ENCODE data around the gene AMZ2. TPM values are rescaled to one million over a fixed set of nuclear protein-coding genes. Genes with fewer than 3 reads are reported as not detected.

AMZ2 gene
- polyA plus RNA-seq, 3 donors, result 34.0 to 67.6 (median 67.2) TPM

- intact Hi-C loops (cut with micrococcal nuclease), result no loop called here
- peaks cover 17% of the 10 kb centered on the region for H4K20me1 ChIP-seq (ENCODE audit: insufficient read depth, low read length)
- peak overlapping the region; percentile 96 to 100 (median 99) for H3K27ac Mint-ChIP-seq
- peaks cover 55 to 64% of the 10 kb centered on the region in 2 donors for H3K4me1 ChIP-seq (ENCODE audit: control insufficient read depth in 1 of 2, insufficient read depth in 2 of 2, low read length in 2 of 2)
- peak overlapping the region; percentile 82 to 97 (median 87) for H3K4me3 ChIP-seq (replicated peaks in 1 of 3; ENCODE audit: low read depth in 2 of 3, low read length in 3 of 3)
- peak overlapping the region; percentile 97 to 100 for H3K27ac ChIP-seq (ENCODE audit: low read depth in 1 of 2, low read length in 2 of 2)
- DNase-seq, result peak in 2 of 3 donors; percentile 66 to 80
- 70% methylated on average over 4 of the region's 7 CpGs for WGBS (ENCODE audit: insufficient coverage)
- peaks cover 0 to 2% (median 2%) of the 10 kb centered on the region in 3 donors for H3K27me3 Mint-ChIP-seq (ENCODE audit: low read depth in 3 of 3)
- peak overlapping the region; percentile 79 for H3K4me2 ChIP-seq (replicated peaks; ENCODE audit: extremely low read depth, low read length, poor library complexity, severe bottlenecking)
- no peak for TF ChIP-seq CTCF (IDR thresholded peaks at IDR 0.05)
- no peaks in the 10 kb centered on the region for H3K9me3 ChIP-seq (replicated peaks in 1 of 2; ENCODE audit: control insufficient read depth in 1 of 2, insufficient read depth in 1 of 2, low read length in 2 of 2)
- H3K79me2 ChIP-seq (ENCODE audit: insufficient read depth, low read length), result peaks cover 75% of the 10 kb centered on the region
- H3K9me3 Mint-ChIP-seq, result peaks cover 0 to 2% (median 0%) of the 10 kb centered on the region in 7 donors
- H3K27me3 ChIP-seq (ENCODE audit: control insufficient read depth in 2 of 2, insufficient read depth in 2 of 2, low read length in 2 of 2), result no peaks in the 10 kb centered on the region
- no peak overlapping the region for H2AFZ ChIP-seq (ENCODE audit: insufficient read depth, low read depth, low read length, poor library complexity, severe bottlenecking)
- peaks cover 18 to 25% of the 10 kb centered on the region in 2 donors for H3K36me3 ChIP-seq (replicated peaks in 1 of 2; ENCODE audit: control insufficient read depth in 1 of 2, insufficient read depth in 2 of 2, low read length in 2 of 2)
- H3K36me3 Mint-ChIP-seq, result peaks cover 27 to 41% of the 10 kb centered on the region in 2 donors
- peaks cover 50% of the 10 kb centered on the region for H3K4me1 Mint-ChIP-seq
- peak overlapping the region; percentile 100 for H3K9ac ChIP-seq (ENCODE audit: insufficient read depth, low read length, poor library complexity, severe bottlenecking)
- H3K4me3 Mint-ChIP-seq, result peak overlapping the region; percentile 97 to 99
These were observed 41.6 kb downstream of the AMZ2 start for GRCh38 chr17:68289473-68289872.

- no peaks in the 10 kb centered on the region for H3K27me3 ChIP-seq (ENCODE audit: control insufficient read depth in 2 of 2, insufficient read depth in 2 of 2, low read length in 2 of 2)
- peak; percentile 26 to 32 (median 31) for DNase-seq
- peak overlapping the region; percentile 97 to 99 for H3K4me3 Mint-ChIP-seq
- 0% methylated on average over 5 of the region's 9 CpGs for WGBS (ENCODE audit: insufficient coverage)
- peaks cover 13% of the 10 kb centered on the region for H4K20me1 ChIP-seq (ENCODE audit: insufficient read depth, low read length)
- H3K36me3 Mint-ChIP-seq, result peaks cover 28 to 43% of the 10 kb centered on the region in 2 donors
- H3K4me1 Mint-ChIP-seq, result peaks cover 55% of the 10 kb centered on the region
- H3K27ac Mint-ChIP-seq, result peak overlapping the region; percentile 96 to 100 (median 99)
- intact Hi-C loops (cut with micrococcal nuclease), result loop anchor here (2.0 to 5.0 kb wide), 2 partner anchors 23 to 43 kb away; partner anchors contain the start of gene AMZ2 (in 1 of the 2)
- peaks cover 73% of the 10 kb centered on the region for H3K79me2 ChIP-seq (ENCODE audit: insufficient read depth, low read length)
- peaks cover 59 to 68% of the 10 kb centered on the region in 2 donors for H3K4me1 ChIP-seq (ENCODE audit: control insufficient read depth in 1 of 2, insufficient read depth in 2 of 2, low read length in 2 of 2)
- peak overlapping the region; percentile 97 to 100 for H3K27ac ChIP-seq (ENCODE audit: low read depth in 1 of 2, low read length in 2 of 2)
- no peaks in the 10 kb centered on the region for H3K9me3 ChIP-seq (replicated peaks in 1 of 2; ENCODE audit: control insufficient read depth in 1 of 2, insufficient read depth in 1 of 2, low read length in 2 of 2)
- H3K27me3 Mint-ChIP-seq (ENCODE audit: low read depth in 3 of 3), result peaks cover 0 to 2% (median 2%) of the 10 kb centered on the region in 3 donors
- H3K9me3 Mint-ChIP-seq, result peaks cover 0 to 2% (median 0%) of the 10 kb centered on the region in 7 donors
- H2AFZ ChIP-seq (ENCODE audit: insufficient read depth, low read depth, low read length, poor library complexity, severe bottlenecking), result no peak overlapping the region
- TF ChIP-seq CTCF (IDR thresholded peaks at IDR 0.05), result no peak
- H3K9ac ChIP-seq (ENCODE audit: insufficient read depth, low read length, poor library complexity, severe bottlenecking), result peak overlapping the region; percentile 100
- peak overlapping the region; percentile 82 to 97 (median 87) for H3K4me3 ChIP-seq (replicated peaks in 1 of 3; ENCODE audit: low read depth in 2 of 3, low read length in 3 of 3)
- H3K36me3 ChIP-seq (replicated peaks in 1 of 2; ENCODE audit: control insufficient read depth in 1 of 2, insufficient read depth in 2 of 2, low read length in 2 of 2), result peaks cover 14 to 21% of the 10 kb centered on the region in 2 donors
- peak overlapping the region; percentile 79 for H3K4me2 ChIP-seq (replicated peaks; ENCODE audit: extremely low read depth, low read length, poor library complexity, severe bottlenecking)
These were observed 42.1 kb downstream of the AMZ2 start for GRCh38 chr17:68289936-68290267.
